GM18505 (cell line): ENCODE measurements around the gene PROSER3.

ENCODE experiments used
- ATAC-seq: cut with Tn5 transposase; IDR thresholded peaks from one replicate; pipeline ENCODE4 v1.9.1; 2021; ENCODE audit not compliant: unreplicated experiment
- POLR2A ChIP-seq: IDR thresholded peaks from 4 replicates; pipeline ENCODE4 v1.6.1; 2011; ENCODE audit warnings: borderline replicate concordance; ENCODE audit not compliant: insufficient read depth, insufficient read length; ENCODE audit errors: extremely low read depth

Gene PROSER3

GRCh38 chr19:35796645-35797542 lies 38.9 kb downstream of the PROSER3 start:
- no peak for TF ChIP-seq POLR2A
- no peak for ATAC-seq

- ATAC-seq: no peak
These were observed 39.7 kb downstream of the PROSER3 start for GRCh38 chr19:35797663-35798062.

DNA sequence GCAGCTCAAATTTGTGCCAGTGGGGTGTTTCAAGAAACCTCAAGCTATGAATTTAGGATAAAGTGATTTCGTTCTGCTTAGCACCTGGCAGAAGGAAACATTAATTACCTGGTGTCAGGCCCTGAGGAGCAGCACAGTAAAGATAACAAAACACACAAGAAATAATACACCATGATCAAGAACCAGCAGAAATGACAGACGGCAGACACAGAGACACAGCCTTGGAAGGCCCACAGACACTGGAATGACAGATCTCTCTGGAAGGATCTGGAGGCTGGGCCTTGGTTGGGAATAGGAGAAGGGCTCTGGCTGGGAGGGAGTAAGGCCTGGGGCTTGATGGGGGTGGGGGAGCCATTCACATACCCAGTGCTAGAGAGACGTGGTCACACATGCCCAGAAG lies 43.9 kb downstream of the PROSER3 start:
- no peak for TF ChIP-seq POLR2A
- ATAC-seq: no peak

More at GRCh38 chr19:35797663-35798062, 39.7 kb downstream of the PROSER3 start:
- TF ChIP-seq POLR2A: no peak

DNA sequence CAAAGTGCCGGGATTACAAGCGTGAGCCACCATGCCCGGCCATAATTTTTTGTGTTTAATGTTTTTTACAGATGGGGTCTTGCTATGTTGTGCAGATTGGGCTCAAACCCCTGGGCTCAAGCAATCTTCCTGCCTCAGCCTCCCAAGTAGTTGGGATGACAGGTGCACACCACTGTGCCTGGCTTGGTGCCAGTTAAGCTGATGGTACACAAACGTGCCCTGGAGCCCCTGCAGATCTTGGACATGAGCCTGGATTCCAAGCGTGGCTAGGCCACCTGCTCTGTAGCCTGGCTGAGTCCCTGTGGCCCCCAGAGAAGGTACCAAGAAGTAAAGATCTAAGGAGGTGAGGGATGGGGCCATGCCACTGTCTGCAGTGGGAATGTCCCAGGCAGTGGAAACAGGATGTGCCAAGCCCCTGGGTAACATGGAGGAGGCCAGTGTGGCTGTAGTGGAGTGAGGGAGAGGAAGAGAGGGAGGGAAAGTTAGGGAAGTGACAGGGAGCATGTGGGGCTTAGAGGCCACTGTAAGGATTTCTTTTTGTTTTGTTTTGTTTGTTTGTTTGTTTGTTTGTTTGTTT lies 47.6 kb downstream of the PROSER3 start:
- no peak for TF ChIP-seq POLR2A
- no peak for ATAC-seq

DNA sequence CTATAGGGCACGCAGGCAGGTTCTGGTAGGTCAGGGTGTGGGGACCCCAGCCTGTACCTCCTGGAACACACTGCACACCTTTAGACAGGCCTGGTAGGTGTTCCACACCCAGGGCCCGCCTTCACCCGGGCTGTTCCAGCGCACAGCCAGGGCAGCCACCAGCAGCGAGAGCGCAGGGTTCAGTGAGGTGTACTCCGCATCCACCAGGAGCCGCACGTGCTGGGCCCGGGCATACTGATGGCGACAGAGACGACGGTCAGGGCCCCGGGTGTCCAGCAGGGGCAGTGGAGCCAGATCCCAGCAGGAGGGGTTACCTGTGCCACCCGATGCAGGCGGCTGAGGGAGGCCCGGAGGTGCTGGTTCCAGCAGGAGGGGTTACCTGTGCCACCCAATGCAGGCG lies 48.6 kb downstream of the PROSER3 start:
- ATAC-seq: no peak
- TF ChIP-seq POLR2A: no peak

- ATAC-seq: no peak
- no peak for TF ChIP-seq POLR2A
These were observed 49.7 kb downstream of the PROSER3 start for GRCh38 chr19:35807633-35808032.

- ATAC-seq: no peak
- no peak for TF ChIP-seq POLR2A
These were observed 53.6 kb downstream of the PROSER3 start for GRCh38 chr19:35811317-35812219.

GRCh38 chr19:35812220-35813042 lies 54.5 kb downstream of the PROSER3 start, which contains the start of gene PRODH2:
TSS of gene PRODH2 (minus strand) at chr19:35812845. CDS start at chr19:35812805, 40 bp downstream.
- no peak for TF ChIP-seq POLR2A
- ATAC-seq: no peak

GRCh38 chr19:35813043-35813890 lies 55.3 kb downstream of the PROSER3 start:
- ATAC-seq: no peak
- no peak for TF ChIP-seq POLR2A

DNA sequence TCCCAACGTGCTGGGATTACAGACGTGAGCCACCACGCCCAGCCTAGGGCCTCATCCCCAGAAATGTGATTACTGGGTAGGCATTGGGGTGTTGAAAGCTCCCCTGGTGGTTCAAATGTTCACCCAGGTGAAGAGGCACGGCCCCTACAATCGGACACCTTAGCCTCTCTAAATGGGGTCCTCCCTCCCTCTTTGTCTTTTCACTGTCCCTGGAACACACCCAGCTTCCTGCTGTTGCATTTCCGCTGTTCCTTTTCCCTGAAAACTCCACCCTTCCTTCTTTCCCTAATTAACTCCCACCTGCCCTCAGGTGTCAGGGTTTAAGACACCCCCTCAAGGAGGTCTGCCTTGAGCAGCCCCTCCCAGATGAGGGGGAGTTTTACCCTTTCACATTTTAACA lies 58.3 kb downstream of the PROSER3 start:
- ATAC-seq: no peak
- TF ChIP-seq POLR2A: no peak

DNA sequence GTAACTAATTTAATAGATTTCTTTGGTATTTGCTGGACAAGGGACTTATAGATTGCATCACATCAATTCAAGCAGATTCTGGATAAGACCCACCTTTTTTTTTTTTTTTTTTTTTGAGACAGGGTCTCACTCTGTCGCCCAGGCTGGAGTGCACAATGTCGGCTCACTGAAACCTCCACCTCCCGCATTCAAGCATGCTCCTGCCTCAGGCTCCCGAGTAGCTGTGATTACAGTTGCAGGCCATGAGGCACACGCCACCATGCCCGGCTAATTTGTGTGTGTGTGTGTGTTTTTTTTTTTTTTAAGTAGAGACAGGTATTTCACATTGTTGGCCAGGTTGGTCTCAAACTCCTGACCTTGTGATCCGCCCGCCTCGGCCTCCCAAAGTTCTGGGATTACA lies 58.9 kb downstream of the PROSER3 start:
- no peak for TF ChIP-seq POLR2A
- no peak for ATAC-seq

DNA sequence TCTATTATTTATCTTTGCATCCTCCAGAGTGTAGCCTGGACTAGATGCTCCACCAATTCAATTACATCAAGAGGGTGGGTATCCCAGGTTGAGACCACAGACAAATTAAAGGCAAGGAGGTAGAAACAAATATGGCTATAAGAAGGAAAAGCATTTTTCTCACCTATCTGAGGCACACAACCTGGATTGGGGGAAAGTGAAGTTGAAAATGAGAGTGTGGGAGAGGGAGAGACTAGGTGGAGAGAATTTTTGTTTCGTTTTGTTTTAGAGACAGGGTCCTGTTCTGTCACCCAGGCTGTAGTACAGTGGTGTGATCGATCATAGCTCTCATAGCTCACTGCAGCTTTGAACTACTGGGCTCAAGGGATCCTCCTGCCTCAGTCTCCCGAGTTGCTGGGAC lies 60.5 kb downstream of the PROSER3 start:
- ATAC-seq: no peak
- TF ChIP-seq POLR2A: no peak
